Measurements from ENCODE around the gene BPIFB3. TPM values are rescaled to one million over a fixed set of nuclear protein-coding genes. Genes with fewer than 3 reads are reported as not detected.
"Not testable (repeated sequence)": the region's sequence is repeated elsewhere in the genome, so short reads cannot be mapped to it uniquely, and the experiment has no call there.

BPIFB3 gene
- total RNA-seq, 1 donor from 2014 or later: not detected

- TF ChIP-seq CTCF (IDR thresholded peaks at IDR 0.05; ENCODE audit: unreplicated experiment): no peak
- no peak for DNase-seq (ENCODE audit: low spot score)
- Mint-ChIP-seq H3K27me3 (ENCODE audit: unreplicated experiment) (peaks cover 9% of the 10 kb centered on the region), H3K4me3 (ENCODE audit: unreplicated experiment) (no peak overlapping the region), H3K27ac (ENCODE audit: unreplicated experiment) (no peak overlapping the region), H3K36me3 (ENCODE audit: low read depth, unreplicated experiment) (peaks cover 5% of the 10 kb centered on the region), H3K9me3 (ENCODE audit: unreplicated experiment) (no peaks in the 10 kb centered on the region), H3K4me1 (ENCODE audit: unreplicated experiment) (no peaks in the 10 kb centered on the region)
Measured at GRCh38 chr20:33038243-33038642, 15.5 kb upstream of the BPIFB3 start.

- DNase-seq (ENCODE audit: low spot score): no peak
- Mint-ChIP-seq H3K36me3 (ENCODE audit: low read depth, unreplicated experiment) (peaks cover 11% of the 10 kb centered on the region), H3K27me3 (ENCODE audit: unreplicated experiment) (peaks cover 6% of the 10 kb centered on the region), H3K9me3 (ENCODE audit: unreplicated experiment) (peaks cover 7% of the 10 kb centered on the region), H3K4me3 (ENCODE audit: unreplicated experiment) (no peak overlapping the region), H3K4me1 (ENCODE audit: unreplicated experiment) (no peaks in the 10 kb centered on the region), H3K27ac (ENCODE audit: unreplicated experiment) (no peak overlapping the region)
- no peak for TF ChIP-seq CTCF (IDR thresholded peaks at IDR 0.05; ENCODE audit: unreplicated experiment)
Measured at GRCh38 chr20:33042430-33042829, 11.3 kb upstream of the BPIFB3 start.

- Mint-ChIP-seq H3K4me1 (ENCODE audit: unreplicated experiment) (no peaks in the 10 kb centered on the region), H3K27me3 (ENCODE audit: unreplicated experiment) (peaks cover 5% of the 10 kb centered on the region), H3K4me3 (ENCODE audit: unreplicated experiment) (no peak overlapping the region), H3K27ac (ENCODE audit: unreplicated experiment) (no peak overlapping the region), H3K36me3 (ENCODE audit: low read depth, unreplicated experiment) (peaks cover 7% of the 10 kb centered on the region), H3K9me3 (ENCODE audit: unreplicated experiment) (peaks cover 7% of the 10 kb centered on the region)
- no peak for DNase-seq (ENCODE audit: low spot score)
- no peak for TF ChIP-seq CTCF (IDR thresholded peaks at IDR 0.05; ENCODE audit: unreplicated experiment)
Measured at GRCh38 chr20:33042983-33043730, 10.5 kb upstream of the BPIFB3 start.

GRCh38 chr20:33043731-33044181 lies 9.9 kb upstream of the BPIFB3 start:
- Mint-ChIP-seq H3K27ac (ENCODE audit: unreplicated experiment) (no peak overlapping the region), H3K36me3 (ENCODE audit: low read depth, unreplicated experiment) (peaks cover 7% of the 10 kb centered on the region), H3K4me3 (ENCODE audit: unreplicated experiment) (no peak overlapping the region), H3K27me3 (ENCODE audit: unreplicated experiment) (peaks cover 8% of the 10 kb centered on the region), H3K4me1 (ENCODE audit: unreplicated experiment) (no peaks in the 10 kb centered on the region), H3K9me3 (ENCODE audit: unreplicated experiment) (peaks cover 7% of the 10 kb centered on the region)
- TF ChIP-seq CTCF (IDR thresholded peaks at IDR 0.05; ENCODE audit: unreplicated experiment): no peak
- no peak for DNase-seq (ENCODE audit: low spot score)

GRCh38 chr20:33045129-33045721 lies 8.5 kb upstream of the BPIFB3 start:
- not testable (repeated sequence) for H3K4me3 Mint-ChIP-seq (ENCODE audit: unreplicated experiment); DNase-seq (ENCODE audit: low spot score); H3K4me1 Mint-ChIP-seq (ENCODE audit: unreplicated experiment); H3K9me3 Mint-ChIP-seq (ENCODE audit: unreplicated experiment); H3K27me3 Mint-ChIP-seq (ENCODE audit: unreplicated experiment); H3K36me3 Mint-ChIP-seq (ENCODE audit: low read depth, unreplicated experiment)
- peak overlapping the region; percentile 72 for H3K27ac Mint-ChIP-seq (ENCODE audit: unreplicated experiment)

Measured in endothelial cell (in vitro differentiated cells).